Uterus (tissue), 2 donors: ENCODE results near the gene NEUROD6.

Experiments used
- CTCF ChIP-seq, 4 experiments: fragments of 200-600 bp in 2 of 4; fragments of 450-650 bp in 2 of 4; sonication (generic) in 2 of 4; IDR thresholded peaks; one replicate each; pipeline ENCODE4 v1.5.1; 2016 to 2019; ENCODE audit warnings: antibody characterized with exemption in 4 of 4, mild to moderate bottlenecking in 2 of 4, moderate library complexity in 1 of 4
- POLR2A ChIP-seq, 2 donors: fragments of 450-650 bp; IDR thresholded peaks; one replicate each; pipeline ENCODE4 v1.6.1; 2016; ENCODE audit warnings: antibody characterized with exemption in 2 of 2, mild to moderate bottlenecking in 1 of 2, moderate library complexity in 1 of 2

GRCh38 chr7:31338706-31339105, 1.8 kb downstream of the NEUROD6 start:
- TF ChIP-seq POLR2A (IDR thresholded peaks at IDR 0.05), result no peak
- no peak for TF ChIP-seq CTCF (IDR thresholded peaks at IDR 0.05)
